Medulla oblongata (tissue), 1 donor: ENCODE results near the gene SCRT2.

Experiments
- DNase-seq: peaks from one replicate; pipeline ENCODE4 v3.0.0-alpha.2; 2015; ENCODE audit errors: extremely low spot score

SCRT2 gene

DNA sequence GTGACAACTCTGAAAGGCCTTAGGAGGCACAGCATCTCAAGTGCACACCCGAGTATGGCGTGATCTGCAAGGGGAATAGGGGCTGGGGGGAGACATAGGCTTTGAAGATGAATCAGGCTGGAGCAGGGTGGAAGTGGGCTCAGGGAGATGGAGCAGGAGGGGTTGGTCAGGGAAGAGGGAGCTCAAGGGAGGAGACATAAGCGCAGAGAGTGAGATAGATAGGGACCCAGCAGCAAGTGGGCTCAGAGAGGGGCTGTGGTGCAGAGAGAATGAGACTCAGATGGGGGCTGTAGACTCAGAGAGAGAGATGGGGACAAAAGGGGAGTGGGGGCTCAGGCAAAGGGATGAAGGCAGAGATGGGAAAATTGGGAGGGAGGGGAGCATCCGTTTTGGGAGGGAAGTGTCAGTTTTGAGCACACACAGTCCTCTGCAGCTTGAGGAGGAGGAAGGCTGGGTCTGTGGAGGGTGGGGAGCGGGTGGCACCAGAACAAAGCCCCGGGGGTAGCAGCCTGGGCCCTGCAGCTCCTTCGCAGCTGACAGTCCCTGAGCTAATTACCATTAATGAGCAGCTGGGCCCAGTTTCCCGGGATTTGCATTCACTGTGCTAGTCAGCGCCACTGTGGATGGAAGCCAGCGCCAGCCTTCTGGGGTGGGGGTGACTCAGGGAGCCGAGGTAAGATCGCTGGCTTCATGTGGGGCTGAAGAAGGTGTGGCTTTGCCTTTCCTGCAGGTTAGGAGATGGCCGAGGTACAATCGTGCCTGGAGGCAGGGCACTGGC, 41.3 kb downstream of the SCRT2 start:
- DNase-seq, result no peak

DNA sequence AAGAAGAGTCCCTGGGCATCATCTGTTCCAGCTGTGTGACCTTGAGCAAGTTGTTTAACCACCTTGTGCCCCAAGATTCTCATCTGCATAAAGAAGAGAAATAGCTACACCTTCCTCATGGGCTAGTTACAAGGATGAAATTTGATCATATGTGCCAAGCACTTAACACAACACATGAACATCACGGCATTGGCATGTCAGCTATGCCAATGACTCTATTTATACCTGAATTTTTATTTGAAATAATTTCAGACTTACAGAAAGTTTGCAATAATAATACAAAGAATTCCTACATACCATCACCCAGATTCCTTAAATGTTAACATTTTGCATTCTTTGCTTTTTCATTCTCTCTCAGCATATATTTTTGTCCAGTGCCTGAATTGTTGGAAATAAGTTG, 44.5 kb downstream of the SCRT2 start:
- no peak for DNase-seq

GRCh38 chr20:626579-626978, 49.0 kb downstream of the SCRT2 start:
- no peak for DNase-seq

- no peak for DNase-seq
Measured at GRCh38 chr20:625360-625932, 50.2 kb downstream of the SCRT2 start.

DNA sequence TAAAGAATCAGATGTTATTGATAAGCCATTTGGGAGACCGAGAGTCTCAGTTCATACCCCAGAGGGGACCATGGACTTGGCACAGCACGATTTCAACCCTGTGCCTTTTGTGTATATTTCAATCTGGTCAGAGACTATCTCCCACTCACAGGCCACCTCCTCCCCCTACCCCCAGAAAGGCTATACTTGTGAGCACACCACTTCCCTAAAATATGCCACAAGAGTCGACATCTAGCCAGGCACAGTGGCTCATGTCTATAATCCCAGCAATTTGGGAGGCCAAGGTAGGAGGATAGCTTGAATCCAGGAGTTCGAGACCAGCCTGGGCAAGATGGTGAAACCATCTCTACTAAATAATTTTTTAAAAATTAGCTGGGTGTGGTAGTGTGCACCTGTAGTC, 51.9 kb downstream of the SCRT2 start:
- no peak for DNase-seq

DNA sequence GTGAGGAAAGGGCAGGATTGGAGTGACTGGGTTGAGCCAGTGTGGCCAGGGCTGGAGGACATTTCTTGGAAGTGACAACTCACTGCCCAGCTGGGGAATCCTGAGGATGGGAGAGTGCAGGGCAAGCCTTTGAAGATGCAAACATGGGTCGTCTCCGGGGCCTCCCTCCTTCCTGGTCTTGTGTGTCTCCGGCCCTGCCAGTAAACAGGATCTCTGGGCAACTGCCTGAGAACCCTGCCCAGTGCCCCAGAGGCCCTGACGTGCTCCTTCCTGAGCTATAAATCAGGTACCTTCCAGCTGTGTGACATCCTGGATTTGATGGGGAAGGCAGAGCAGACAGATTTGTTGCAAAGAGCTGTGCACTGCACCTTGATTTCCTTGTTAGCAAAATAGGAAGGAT, 52.6 kb downstream of the SCRT2 start:
- no peak for DNase-seq

DNA sequence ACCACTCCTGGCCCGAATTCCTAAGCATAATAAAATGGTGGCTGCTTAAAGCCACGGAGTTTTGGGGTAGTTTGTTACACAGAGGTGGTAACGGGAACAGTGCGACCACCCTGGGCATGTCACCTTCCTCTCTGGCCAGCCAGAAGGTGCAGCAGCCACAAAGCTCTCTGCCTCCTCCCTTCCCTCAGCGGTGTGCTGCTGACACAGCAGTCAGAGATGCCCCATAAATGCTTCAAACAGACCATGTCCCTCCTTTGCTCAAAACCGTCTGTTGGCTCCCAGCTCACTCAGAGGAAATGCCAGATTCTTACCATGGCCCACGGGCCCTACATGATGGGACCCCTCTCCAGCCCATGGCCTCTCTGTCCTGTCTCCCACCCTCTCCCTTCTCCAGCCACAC, 53.4 kb downstream of the SCRT2 start:
- DNase-seq, result no peak

DNA sequence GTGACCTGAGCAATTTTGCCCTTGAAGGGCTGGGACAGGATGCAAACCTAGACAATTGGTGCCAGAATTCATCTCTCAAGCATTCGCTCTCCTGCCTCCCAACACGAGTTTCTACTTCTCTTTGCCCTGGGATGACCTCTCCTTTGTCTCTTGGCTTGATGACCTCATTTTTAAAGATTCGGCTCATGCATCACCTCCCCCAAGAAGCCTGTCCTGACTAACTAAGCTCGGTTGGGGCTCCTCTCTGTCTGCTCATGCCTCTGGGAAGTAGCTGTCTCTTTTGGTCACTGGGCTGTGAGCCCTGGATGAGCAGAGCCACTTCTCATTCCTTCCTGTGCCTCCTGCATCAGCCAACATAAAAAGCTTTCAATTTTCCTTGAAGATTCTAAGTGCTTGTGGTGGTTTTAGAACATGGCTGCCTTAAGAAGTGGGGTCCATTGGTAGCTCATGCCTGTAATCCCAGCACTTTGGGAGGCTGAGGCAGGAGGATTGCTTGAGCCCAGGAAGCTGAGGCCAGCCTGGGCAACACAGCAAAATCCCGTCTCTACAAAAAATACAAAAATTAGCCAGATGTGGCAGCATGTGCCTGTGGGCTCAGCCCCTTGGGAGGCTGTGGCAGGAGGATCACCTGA, 54.4 kb downstream of the SCRT2 start:
- no peak for DNase-seq

- DNase-seq, result no peak
Measured at GRCh38 chr20:620246-620645, 55.4 kb downstream of the SCRT2 start.

GRCh38 chr20:618980-619379, 56.6 kb downstream of the SCRT2 start:
- no peak for DNase-seq

GRCh38 chr20:617934-618690, 57.5 kb downstream of the SCRT2 start:
- no peak for DNase-seq

- DNase-seq, result no peak
Measured at GRCh38 chr20:615514-615913, 60.1 kb downstream of the SCRT2 start.

GRCh38 chr20:611843-612185, 63.8 kb downstream of the SCRT2 start:
- no peak for DNase-seq
